Measurements from ENCODE around the gene MAD1L1. TPM values are rescaled to one million over a fixed set of nuclear protein-coding genes. Genes with fewer than 3 reads are reported as not detected.
A peak's percentile ranks its signal among the peaks of the same experiment; 100 is the strongest.

Gene MAD1L1
- total RNA-seq, 1 donor from 2014 or later: 48.4 TPM

DNA sequence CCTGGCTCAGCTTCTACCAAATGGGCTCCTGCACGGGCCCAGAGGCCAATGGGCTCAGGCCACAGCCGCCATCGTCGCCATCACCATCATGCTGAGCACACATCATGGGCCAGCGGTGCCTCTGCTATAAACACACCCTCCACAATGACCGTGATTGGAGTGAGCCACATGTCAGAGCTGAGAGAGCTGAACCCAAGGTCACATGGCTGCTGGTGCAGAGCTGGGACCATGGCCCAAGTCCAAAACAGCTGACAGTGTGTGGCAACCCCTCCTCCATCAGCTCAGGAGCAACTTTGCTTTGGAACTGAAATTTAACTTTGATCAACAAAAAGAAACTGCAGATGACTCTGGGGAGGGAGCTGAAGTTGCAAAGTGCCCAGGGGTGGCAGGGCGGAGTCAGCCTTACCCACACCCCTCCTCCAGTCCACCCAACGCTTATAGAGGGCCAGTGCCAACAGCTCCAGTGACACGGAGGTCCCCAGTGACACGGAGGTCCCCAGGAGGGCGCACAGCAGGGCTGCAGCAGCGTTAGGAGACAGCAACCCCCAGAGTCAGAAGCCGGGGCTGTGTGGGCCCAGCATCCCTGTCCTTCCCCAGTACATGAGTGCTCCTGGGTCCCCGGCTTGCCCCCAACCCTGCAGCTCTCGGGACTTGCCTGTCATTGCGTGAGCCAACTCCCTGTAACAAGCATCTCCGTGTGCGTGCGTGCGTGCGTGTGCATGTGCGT is 313.0 kb downstream of the MAD1L1 start:
- intact Hi-C loops (cut with DNase I): no loop called here
- peak; percentile 50 for ATAC-seq
- no peak for DNase-seq
- TF ChIP-seq CTCF (IDR thresholded peaks at IDR 0.05): no peak
- H3K27me3 ChIP-seq: no peaks in the 10 kb centered on the region
- no peaks in the 10 kb centered on the region for H3K36me3 ChIP-seq
- no peak overlapping the region for H3K27ac ChIP-seq
- peaks cover 21% of the 10 kb centered on the region for H3K4me1 ChIP-seq
- no peaks in the 10 kb centered on the region for H3K9me3 ChIP-seq
- H3K4me3 ChIP-seq: no peak overlapping the region

DNA sequence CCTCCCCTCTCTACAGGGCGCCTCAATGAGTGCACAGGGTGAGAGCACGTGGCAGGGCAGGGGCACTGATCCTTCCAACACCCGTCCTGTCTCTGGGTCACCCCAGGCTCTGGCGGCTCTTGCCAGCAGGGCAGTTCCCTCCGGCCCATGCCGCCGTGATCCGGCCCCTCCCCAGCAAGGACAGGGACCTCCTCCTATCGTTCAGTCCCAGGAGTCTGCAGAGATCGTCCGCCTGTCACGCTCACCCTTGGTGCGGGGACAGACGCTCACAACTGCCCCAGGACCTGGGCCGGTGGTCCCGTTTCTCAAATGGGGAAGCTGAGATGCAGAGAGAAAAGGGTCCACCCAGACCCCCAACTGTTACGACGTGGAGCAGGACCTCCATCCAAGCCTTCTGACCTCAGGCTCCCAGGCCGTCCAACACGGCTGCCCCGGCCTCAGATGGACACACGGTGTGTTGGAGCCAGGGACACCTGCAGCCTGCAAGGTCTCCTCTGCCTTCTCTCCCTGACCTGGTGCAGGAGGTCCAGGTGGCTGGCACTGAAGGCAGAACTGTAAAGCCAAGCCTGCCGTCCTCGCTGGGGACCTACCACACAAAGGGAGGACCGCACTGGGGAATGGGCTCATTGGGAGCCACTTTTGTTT is 313.7 kb downstream of the MAD1L1 start:
- Histone ChIP-seq H3K9me3 (no peaks in the 10 kb centered on the region), H3K27me3 (no peaks in the 10 kb centered on the region), H3K27ac (no peak overlapping the region), H3K4me1 (peaks cover 21% of the 10 kb centered on the region), H3K36me3 (no peaks in the 10 kb centered on the region), H3K4me3 (no peak overlapping the region)
- intact Hi-C loops (cut with DNase I): no loop called here
- TF ChIP-seq CTCF (IDR thresholded peaks at IDR 0.05): no peak
- DNase-seq (no peak), ATAC-seq (no peak)

- no peak for TF ChIP-seq CTCF (IDR thresholded peaks at IDR 0.05)
- Histone ChIP-seq H3K36me3 (no peaks in the 10 kb centered on the region), H3K9me3 (no peaks in the 10 kb centered on the region), H3K27me3 (no peaks in the 10 kb centered on the region), H3K27ac (no peak overlapping the region), H3K4me1 (peaks cover 21% of the 10 kb centered on the region), H3K4me3 (no peak overlapping the region)
- DNase-seq (no peak), ATAC-seq (no peak)
- intact Hi-C loops (cut with DNase I): no loop called here
These were observed 314.6 kb downstream of the MAD1L1 start for GRCh38 chr7:1918063-1918645.

GRCh38 chr7:1917221-1918062 is 315.3 kb downstream of the MAD1L1 start:
- Histone ChIP-seq H3K4me1 (peaks cover 21% of the 10 kb centered on the region), H3K9me3 (no peaks in the 10 kb centered on the region), H3K4me3 (no peak overlapping the region), H3K27ac (no peak overlapping the region), H3K27me3 (no peaks in the 10 kb centered on the region), H3K36me3 (no peaks in the 10 kb centered on the region)
- DNase-seq (no peak), ATAC-seq (no peak)
- intact Hi-C loops (cut with DNase I): no loop called here
- no peak for TF ChIP-seq CTCF (IDR thresholded peaks at IDR 0.05)

DNA sequence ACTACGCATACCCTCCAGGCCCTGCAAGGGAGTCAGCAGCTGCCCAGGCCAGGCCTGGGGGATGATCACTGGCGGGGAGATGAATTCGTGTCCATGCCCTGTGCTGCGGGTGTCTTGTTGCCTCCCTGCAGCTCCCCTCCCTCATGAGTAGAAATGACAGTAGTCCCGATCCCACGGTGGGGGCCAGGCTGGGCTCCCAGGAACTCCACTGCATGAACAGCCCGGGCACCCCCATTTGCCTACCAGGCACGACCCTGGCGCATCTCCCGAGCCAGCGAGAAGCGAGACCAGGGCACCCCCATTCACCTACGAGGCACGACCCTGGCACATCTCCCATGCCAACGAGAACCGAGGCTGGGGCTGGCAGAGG is 316.2 kb downstream of the MAD1L1 start:
- peaks cover 21% of the 10 kb centered on the region for H3K4me1 ChIP-seq
- H3K27ac ChIP-seq: no peak overlapping the region
- intact Hi-C loops (cut with DNase I): no loop called here
- no peaks in the 10 kb centered on the region for H3K27me3 ChIP-seq
- ATAC-seq: no peak
- no peak for TF ChIP-seq CTCF (IDR thresholded peaks at IDR 0.05)
- no peaks in the 10 kb centered on the region for H3K9me3 ChIP-seq
- H3K4me3 ChIP-seq: no peak overlapping the region
- no peaks in the 10 kb centered on the region for H3K36me3 ChIP-seq
- no peak for DNase-seq

All from upper lobe of right lung (tissue), 1 donor.